Skeletal muscle cell (primary cell): ENCODE data around the gene TBC1D2.
"Not testable (repeated sequence)": the region's sequence is repeated elsewhere in the genome, so short reads cannot be mapped to it uniquely, and the experiment has no call there.

Source experiments
- DNase-seq: peaks from one replicate; pipeline ENCODE4 v3.0.0-alpha.2; 2010; ENCODE audit warnings: low read depth
- H3K4me3 ChIP-seq: 2 replicates; pipeline ENCODE4 v1.5.1; 2011; ENCODE audit warnings: low read depth, mild to moderate bottlenecking, control low read depth, low read length, moderate library complexity

Gene TBC1D2

DNA sequence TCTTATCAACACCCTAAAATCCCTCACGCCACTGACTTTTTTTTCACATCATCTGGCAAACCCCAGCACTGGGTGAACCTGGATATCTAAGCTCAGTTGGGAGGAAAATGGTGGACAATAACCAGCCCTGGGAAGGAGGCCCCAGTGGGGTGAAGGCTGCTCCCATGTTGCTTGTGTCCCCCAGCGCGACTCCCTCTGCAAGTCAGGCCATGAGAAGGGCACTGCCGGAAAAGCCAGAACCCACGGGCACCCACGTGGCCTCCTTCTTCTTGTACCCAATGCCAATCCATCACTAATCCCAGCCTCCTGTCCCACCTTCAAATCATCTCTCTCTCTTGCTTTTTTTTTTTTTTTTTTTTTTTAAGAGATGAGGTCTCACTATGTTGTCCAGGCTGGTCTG is 74.5 kb downstream of the TBC1D2 start:
- no peak overlapping the region for H3K4me3 ChIP-seq
- DNase-seq = no peak

GRCh38 chr9:98178874-98179850 is 76.3 kb downstream of the TBC1D2 start:
- H3K4me3 ChIP-seq = no peak overlapping the region
- DNase-seq = no peak

DNA sequence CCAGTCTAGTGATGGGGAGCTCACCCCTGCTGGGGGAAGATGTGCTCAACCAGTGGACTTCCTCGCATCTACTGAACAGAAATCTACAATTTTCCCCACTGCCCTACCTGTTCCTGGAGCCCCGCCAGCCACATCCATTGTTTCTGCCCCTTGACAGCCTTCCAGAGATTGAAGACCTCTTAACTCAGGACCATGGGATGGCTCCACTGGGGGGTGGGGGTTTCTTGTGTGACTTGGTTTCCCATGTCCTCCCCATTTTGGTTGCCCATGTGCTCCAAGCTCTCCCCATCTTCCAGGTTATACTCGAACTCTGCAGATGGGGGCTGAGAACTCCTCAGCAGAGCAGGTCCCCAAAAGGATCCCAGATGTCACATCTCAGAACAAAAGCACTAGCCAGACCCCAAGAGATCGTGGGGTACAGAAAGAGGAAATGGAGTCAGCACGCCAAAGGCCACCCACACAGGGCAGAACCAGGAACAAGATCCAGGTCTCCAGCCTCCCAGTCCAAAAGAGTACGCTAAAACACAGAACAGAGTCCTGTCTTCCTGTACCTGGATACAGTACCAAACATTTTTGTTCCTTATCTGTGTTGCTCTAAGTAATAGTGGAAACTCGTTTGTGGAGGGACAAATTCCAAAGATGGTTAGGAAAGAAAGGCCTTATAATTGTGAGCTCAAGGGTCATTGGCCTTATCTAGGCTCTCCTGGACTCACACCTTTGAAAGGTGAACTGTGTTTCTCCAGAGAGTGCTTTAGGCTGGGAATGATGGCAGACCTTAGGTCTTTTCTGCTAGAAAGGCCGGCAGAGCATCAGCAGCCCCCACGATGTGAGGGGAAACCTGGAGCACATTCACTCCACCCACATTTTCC is 78.8 kb downstream of the TBC1D2 start:
- no peak overlapping the region for H3K4me3 ChIP-seq
- no peak for DNase-seq

DNA sequence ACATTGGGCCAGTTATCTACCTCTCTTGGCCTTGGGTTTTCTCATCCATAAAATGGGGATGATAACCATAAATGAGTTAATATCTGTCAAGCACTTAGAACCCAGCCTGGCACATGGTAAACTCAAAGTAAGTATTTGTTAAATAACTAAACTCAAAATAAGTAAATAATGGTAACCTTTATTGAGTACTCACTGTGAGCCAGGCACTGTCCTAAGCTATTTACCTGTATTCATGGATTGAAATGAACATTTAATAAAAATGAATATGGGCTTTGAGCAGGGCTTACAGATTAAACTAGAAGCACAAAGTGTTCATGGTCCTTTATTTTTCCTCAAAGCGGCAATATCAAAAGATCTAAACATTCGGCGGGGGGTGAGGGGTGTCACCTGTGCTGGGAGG is 79.7 kb downstream of the TBC1D2 start:
- no peak for DNase-seq
- no peak overlapping the region for H3K4me3 ChIP-seq

GRCh38 chr9:98175028-98175569 is 80.3 kb downstream of the TBC1D2 start:
- no peak for DNase-seq
- no peak overlapping the region for H3K4me3 ChIP-seq

DNA sequence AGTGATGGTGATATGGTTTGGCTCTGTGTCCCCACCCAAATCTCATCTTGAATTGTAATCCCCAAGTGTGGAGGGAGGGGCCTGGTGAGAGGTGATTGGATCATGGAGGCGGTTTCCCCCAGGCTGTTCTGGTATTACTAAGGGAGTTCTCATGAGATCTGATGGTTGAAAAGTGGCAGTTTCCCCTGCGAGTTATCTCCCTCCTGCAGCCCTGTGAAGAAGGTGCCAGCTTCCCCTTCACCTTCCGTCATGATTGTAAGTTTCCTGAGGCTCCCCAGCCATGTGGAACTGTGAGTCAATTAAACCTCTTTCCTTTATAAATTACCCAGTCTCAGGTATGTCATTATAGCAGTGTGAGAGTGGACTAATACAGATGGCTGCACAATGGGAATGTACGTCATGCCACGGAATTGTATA is 80.9 kb downstream of the TBC1D2 start:
- not testable (repeated sequence) for DNase-seq, H3K4me3 ChIP-seq

GRCh38 chr9:98173181-98173580 is 82.3 kb downstream of the TBC1D2 start:
- H3K4me3 ChIP-seq = no peak overlapping the region
- DNase-seq = no peak

GRCh38 chr9:98172604-98173003 is 82.8 kb downstream of the TBC1D2 start:
- H3K4me3 ChIP-seq = no peak overlapping the region
- no peak for DNase-seq

GRCh38 chr9:98171176-98171925 is 84.1 kb downstream of the TBC1D2 start:
- no peak for DNase-seq
- H3K4me3 ChIP-seq = no peak overlapping the region

- no peak overlapping the region for H3K4me3 ChIP-seq
These were observed 86.4 kb downstream of the TBC1D2 start for GRCh38 chr9:98168941-98169488.

DNA sequence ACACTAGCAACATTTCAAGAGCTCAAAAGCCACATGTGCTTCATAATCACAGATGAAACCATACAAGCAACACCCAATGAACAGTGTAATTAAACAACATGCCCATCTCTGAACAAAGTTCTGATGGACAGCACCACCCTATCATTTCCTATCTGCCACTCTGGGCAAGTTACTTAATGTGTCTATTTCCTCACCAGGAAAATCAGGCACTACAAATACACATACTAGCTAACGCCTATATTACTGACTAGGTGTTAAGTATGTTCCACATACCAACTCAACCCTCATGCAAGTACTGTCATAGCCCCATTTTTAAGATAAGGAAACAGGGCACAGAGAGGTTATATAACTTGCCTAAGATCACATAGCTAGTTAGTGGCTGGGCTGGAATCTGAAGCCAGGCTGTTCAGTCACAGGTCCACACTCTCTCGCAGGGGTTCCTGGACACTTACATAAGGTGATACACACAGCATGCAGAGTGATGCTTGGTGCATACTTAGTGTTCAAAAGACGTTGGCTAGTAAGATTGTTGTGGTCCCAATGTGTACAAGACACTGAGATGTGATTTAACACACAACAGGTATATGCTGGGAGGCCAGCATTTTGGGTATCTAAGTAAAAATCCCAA is 87.2 kb downstream of the TBC1D2 start:
- no peak for DNase-seq
- no peak overlapping the region for H3K4me3 ChIP-seq

More at GRCh38 chr9:98168941-98169488, 86.4 kb downstream of the TBC1D2 start:
- no peak for DNase-seq

DNA sequence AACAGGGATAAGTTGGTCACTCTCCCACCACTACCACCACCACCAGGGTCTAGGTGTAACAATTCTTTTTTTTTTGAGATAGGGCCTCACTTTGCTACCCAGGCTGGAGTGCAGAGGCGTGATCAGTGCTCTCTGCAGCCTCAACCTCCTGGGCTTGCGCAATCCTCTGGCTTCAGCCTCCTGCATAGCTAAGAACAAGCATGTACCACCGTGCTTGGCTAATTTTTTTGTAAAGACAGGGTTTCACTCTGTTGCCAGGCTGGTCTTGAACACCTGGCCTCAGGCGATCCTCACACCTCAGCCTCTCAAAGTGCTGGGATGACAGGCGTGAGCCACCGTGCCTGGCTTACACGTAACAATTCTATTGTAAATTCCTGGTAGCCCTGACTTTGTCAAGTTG is 90.5 kb downstream of the TBC1D2 start:
- DNase-seq = no peak
- H3K4me3 ChIP-seq = no peak overlapping the region

DNA sequence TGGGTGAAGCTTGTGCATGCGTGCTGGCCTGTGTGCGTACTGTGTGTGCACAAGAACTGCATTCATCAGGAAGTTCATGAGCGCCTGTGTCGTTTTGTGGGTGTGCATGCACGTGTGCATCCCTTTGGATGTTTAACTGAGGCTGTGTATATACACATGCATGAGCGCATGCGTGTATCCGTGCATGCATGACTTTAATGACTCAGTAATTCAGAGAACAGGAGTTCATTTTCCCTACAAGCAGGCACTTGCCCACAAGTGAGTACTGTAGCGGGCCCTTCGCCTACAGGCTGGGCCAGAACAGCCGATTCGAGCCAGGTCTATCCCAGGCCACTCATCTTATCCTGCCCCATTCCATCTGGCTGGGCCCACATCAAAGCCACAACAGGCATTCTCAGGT is 92.8 kb downstream of the TBC1D2 start:
- DNase-seq = no peak
- no peak overlapping the region for H3K4me3 ChIP-seq

- DNase-seq = no peak
- no peak overlapping the region for H3K4me3 ChIP-seq
These were observed 93.6 kb downstream of the TBC1D2 start for GRCh38 chr9:98161851-98162250.

DNA sequence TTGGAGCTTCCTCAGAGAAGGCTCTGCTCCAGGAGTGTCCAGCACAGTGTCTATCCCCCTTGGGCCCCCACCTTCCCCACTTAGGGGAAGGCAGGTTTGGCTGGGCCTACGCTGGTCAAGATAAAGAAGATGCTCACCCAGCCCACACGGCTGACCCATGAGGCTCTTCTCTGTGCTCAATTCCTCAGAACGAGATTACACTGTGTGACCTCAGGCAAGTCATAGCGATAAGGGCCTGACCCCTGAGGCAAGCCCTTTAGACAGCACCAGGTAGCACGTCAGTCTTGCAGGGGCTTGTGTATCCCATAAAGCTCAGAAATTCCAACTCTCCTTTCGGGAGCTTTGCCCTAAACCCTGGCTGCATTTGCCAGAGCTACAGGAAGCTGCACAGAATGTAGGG is 95.7 kb downstream of the TBC1D2 start:
- no peak overlapping the region for H3K4me3 ChIP-seq
- no peak for DNase-seq

DNA sequence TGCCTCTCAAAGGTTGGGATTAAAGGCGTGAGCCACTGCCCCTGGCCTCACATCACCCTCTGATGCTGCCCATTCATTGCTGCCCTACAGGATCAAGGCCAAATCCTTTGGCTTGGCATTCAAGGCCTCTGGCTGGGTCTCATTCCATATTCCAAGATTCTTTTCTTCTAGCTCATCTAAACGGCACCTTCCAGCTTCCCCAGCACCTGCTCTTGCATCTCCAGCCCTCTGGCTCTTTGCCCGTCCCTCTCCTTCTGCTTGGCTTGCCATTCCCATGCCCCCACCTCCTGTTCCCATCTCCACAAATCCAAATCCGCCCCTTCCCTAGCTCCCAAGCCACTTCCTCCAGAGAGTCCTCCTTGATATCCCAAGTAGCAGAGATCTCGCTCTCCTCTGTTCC is 96.1 kb downstream of the TBC1D2 start:
- no peak for DNase-seq
- H3K4me3 ChIP-seq = no peak overlapping the region

DNA sequence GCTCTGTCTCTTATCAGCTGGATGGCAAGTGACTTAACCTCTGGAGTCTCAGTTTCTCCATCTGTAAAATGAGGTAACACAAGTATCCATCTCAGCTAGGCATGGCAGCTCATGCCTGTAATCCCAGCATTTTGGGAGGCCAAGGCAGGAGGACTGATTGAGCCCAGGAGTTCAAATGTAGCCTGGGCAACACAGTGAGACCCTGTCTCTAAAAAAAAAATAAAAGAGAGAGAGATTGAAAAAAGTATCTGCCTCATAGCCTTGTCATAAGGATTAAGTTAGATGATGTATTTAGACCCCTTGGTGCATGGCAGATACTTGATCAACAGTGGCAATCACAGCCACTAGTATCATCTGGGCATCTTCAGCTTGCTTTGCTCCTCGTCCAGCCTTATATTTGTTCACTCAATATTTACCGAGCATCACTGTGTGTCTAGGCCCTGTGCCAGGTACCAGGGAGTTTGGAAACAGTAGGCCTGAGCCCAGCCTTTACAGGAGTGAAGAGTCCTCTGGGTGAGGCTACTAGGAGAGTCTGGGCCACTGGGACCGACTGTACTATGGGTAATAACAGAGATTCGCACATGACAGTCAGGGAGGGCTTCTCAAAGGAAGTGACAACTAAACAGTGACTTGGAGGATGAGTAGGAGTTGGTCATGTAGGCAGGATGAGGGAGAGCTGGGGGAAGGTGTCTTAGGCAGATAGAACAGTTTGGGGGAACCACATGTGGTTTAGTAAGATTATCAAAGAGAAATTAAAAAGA is 97.2 kb downstream of the TBC1D2 start:
- H3K4me3 ChIP-seq = no peak overlapping the region
- DNase-seq = no peak

- H3K4me3 ChIP-seq = no peak overlapping the region
- no peak for DNase-seq
These were observed 98.1 kb downstream of the TBC1D2 start for GRCh38 chr9:98157372-98157771.
